Stimulated activated CD4-positive, alpha-beta T cell treated with anti-CD3 and anti-CD28 coated beads, Interleukin-4, amount 100 ng/mL, for 48 hours (primary cell): Measurements from ENCODE around the gene CHSY1.
A peak's percentile ranks its signal among the peaks of the same experiment; 100 is the strongest.
"Not testable (repeated sequence)": the region's sequence is repeated elsewhere in the genome, so short reads cannot be mapped to it uniquely, and the experiment has no call there.

Experiments
- DNase-seq, 2 donors: peaks; one replicate each; pipeline ENCODE4 v3.0.0-alpha.2; 2020; ENCODE audit warnings: low read depth in 2 of 2

The CHSY1 gene

DNA sequence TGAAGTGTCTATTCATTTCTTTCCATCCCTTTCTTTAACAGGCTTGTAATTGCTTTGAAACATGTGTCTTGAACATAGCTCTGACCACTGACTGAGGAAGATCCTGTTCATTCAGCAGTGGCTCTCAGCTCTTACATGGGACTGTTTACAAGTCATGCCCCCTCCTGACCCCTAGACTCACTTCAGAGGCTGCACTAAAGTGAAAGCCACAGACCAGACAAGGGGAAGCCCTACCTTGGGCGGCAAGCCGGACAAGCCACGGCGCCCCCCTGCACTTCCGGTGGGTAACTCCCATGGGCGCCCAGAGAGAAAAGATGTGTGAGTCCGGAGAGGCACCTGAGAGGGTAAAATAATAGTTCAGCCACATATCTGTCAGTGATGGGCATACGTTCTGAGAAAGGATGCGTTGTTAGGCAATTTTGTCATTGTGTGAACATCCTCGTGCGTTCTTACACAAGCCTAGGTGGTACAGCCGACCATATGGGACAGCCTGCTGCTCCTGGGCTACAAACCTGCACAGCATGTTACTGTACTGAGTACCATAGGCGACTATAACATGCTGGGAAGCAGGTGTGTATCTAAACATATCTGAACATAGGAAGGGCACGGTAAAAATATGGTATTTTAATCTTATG is 116.2 kb downstream of the CHSY1 start:
- DNase-seq: no peak

DNA sequence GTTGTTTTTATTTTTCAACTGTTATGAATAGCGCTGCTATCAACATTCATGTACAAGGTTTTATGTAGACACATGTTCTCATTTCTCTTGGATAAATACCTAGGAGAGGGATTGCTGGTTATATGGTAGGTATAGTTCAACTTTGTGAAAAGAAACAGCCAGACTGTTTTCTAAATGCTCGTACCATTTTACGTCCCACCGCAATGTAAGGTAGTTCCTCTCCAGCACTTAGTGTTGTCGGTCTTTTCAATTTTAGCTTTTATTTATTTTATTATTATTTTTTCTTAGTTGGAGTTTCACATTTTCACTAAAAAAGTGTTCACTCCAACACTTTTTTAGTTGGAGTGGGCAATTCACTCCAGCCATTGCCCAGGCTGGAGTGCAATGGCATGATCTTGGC is 117.1 kb downstream of the CHSY1 start:
- DNase-seq: no peak

DNA sequence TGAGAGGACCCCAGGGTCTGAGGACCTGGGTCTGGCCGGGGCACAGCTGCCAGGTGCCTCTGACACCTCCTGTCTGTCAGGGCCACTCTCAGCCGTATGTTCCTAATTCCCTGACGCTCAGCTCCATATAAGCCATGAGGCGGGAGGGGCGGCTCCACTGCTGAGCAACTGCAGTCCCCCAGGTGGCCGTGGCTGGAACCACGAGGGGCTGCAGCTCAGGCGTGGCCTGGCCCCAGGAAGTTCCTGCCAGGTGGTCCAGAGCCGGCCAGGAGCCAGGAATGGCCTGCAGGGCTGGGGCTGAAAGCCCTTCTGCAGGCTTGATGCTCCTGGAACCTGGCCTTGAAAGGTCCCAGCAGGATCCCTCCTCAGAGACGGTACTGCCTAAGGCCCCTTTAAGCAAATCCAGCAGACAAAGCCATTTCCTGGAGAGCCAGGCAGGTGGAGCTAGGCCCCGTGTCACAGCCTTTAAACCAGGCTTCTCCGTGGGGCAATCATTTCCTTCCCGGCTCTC is 118.0 kb downstream of the CHSY1 start:
- no peak for DNase-seq

DNA sequence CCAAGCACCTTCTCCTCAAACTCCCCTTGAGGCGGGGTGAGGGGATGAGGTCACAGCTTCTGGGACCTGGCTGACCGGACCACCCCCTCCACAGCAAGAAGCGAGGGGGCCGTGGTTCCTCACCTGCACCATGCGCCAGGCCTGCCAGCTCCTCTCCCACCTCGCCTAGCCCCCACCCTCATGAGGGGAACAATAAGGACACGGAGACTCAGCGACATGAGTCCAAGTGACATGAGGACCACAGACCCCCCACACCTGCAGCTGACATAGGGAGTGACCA is 118.7 kb downstream of the CHSY1 start:
- DNase-seq: no peak

DNA sequence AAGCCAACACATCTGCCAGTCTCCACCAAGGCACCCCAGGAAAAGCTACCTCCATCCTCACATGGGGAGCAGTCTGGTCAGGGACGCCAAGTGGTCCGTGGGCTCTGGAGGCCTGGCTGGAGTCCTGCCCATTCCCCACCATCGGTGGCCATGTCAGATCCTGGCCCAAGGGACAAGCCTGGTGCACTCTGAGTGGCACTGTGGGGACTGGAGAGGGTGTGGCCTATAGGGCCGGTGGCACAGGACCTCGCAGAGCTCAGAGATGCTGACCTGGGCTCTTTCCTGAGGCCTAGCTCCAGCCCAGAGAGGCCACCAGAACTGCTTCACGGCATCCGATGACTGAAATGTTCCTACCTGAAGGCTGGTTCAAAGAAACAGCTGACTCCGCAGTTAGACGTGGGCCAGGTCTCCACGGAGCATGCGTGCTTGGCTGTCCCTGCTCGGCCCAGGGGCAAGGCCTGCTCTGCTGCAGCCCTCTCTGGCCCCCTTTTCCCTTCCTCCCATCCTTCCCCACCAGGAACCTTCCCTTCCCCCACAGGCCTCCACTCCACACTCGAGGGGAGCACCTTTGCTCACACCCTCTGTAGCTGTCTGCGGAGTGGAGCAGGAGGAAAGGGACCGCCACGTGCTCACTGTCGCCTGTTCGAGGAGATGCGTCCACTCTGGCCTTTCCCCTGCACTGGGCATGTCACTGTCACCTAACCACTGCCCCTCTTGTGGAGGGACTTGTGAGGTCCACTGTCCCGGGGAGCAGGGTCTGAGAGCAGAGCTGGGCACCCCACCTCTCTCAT is 119.3 kb downstream of the CHSY1 start:
- DNase-seq: no peak

DNA sequence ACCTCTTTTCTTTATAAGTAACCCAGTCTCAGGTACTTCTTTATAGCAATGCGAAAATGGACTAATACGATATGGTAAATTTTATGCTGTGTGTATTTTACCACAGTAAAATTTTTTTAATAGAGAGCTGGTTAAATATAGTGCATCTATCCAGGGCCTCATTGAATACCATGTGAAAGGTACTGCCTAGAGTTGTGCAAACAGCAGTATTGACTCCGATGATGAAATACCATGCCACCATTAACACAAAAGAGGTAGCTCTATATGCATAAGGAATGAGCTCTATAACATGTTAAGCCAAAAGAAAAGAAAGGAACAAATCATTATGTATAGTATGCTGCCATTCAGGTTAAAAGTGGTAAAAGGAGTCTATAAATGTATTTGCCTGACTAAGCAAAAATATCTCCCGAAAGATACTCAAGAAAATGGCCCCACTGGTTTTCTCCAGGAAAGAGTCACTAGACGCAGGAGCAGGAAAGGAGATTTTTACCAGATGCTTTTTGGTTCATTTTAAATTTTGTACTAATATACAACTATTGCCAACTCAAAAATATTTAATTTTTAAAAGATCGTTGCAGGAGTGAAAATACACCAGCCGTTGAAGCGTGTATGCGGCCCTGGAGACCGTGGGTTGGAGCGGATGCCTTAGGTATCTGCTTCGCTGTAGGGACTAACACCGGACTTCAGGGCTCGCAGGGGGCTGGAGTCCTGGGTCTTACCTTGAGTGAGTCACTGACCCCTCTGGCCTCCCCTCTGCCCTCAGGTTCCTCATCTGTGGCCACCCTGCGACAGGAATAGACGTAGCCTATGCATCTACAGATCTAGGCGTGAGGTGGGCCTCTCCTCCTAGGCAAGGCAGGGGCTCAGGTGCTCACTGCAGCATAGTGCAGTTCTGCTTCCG is 120.1 kb downstream of the CHSY1 start:
- no peak for DNase-seq

DNA sequence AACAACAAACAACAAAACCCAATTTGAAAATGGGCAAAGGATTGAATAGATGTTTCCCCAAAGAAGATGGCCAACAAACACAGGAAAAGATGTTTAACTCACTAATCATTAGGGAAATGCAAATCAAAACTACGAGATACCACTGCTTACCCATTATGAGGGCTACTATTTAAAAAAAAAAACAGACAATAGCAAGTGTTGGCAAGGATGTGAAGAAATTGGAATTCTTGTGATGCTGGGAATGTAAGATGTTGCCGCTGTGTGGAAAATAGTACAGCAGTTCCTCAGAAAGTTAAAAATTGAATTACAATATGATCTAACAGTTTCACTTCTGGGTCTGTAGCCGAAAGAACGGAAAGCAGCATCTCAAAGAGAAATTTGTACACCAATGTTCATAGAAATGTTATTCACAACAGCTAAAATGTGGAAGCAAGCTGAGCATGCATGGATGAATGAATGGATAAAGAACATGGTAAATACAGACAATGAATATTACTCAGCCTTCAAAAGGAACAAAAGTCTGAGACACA is 121.9 kb downstream of the CHSY1 start:
- DNase-seq: no peak

DNA sequence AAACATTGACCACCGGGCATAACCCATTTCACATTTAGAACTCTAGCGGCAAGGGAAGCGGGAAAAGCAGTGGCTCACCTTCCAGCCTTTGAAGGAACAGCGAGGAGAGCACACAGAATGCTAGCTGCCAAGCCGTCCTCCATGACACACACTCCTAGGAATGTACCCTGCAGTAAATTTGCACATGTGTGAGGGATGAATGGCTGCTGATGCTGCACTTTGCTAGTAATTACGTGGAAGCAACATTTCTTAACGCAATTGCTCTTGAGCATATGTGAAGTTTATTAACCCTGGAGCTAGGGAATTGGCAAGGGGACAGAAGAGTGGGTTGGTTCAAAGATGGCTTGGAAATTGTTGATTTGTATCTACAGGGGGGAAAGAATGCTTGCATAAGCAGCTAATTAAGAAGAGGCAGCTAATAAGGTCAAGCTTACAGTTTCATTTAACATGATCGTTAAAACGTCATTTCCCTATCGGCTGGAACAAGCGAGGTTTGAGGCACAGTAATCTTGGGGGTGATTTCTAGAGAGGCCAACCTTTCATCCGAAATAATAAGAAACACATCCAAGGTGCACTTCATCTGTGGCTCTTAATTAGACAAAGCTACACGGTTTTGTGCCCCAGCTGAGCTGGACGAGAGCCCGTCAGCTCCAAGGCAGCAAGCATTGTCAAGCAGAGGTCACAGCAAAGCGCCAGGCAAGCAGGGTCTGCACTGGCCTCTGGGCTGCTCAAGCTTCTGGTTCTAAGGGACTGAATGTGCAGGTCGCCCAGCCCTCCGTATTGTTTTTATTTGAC is 123.4 kb downstream of the CHSY1 start:
- DNase-seq: no peak

DNA sequence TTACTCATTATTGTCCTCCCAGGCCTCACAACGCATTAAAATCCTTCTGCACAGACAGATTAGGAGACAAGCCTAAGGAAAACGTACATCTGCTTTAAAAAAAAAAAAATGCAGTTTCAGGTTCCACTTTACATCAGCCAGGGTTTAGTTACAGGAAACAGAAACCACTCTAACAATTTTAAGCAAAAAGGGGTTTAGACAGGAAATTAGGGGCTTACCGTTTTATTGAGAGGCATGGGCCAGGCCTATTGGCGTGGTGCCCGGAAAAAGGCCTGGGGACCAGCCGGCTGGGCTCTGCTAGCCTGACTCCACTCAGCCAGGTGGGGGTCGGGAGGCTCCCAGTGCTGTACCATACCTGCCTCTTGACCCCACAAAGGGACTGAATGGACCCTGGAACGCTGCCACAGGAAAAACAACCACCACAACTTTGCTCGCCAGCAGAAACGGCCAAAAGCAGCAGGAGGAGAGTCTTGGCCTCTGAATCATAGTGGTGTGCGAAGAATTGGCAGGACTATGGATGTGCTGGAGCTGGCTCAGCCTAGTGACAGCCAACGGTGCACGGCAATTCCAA is 124.3 kb downstream of the CHSY1 start:
- peak; percentile 12 to 16 for DNase-seq

DNA sequence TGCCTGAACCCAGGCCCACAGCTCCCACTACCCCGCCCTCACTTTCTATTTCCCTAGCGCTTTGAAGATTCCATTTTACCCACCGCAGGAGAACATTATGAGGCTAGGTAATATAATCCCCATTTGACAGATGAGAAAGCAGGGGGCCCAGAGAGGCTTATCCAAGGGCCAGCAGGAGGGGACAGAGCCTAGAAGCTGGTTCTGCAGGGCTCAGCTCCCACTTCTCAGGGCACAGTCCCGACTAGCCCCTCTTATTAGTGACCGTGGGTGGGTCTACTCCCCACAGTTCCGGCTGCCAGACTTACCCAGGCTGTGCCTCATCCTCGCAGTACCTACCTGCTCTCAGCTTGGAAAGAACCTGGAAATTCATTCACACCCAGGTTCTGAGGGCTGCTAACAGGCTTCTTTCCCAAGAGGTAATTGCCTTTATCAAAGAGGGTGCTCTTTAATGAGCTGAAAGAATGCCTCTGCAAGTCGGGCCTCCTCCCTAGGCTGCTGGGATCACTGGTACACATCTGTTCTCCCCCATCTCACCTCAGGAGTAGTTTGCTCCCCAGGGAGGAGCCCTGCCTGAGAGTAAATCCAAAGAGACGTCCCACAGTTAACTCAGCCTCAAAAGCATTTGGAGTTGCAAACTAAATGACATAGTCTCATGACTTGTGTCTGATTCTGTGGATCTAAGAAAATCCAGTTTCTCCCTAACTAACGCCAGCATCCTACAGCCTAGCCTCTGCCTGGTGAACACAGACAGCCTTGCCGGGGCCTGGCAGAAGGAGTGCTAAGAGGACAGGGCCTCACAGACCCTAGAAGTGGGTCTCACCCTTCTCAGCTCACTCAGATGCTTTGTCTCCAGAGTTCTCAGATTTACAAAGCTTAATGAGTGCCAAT is 125.0 kb downstream of the CHSY1 start:
- DNase-seq: peak in 1 of 2 donors; percentile 16

DNA sequence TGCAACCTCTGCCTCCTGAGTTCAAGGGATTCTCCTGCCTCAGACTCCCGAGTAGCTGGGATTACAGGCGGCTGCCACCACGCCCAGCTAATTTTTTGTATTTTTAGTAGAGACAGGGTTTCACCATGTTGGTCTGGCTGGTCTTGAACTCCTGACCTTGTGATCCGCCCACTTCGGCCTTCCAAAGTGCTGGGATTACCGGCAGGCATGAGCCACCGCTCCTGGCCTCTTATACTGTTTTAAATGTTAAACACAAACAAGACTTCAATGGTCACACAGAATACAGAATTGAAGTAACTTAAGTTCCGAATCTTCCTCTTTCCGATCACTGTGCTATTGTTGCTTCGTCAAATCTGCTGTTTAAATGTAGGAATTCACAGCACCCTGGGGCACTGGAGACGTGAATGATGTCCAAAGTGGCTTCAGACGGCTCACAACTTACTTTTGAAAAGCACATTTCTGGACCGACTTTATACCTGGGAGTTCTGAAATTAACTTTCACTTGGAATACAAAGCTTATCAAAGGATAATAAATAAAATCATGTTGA is 125.9 kb downstream of the CHSY1 start:
- DNase-seq: not testable (repeated sequence)
